Muscle of back (tissue), 11 donors: ENCODE results near the gene MLLT6. TPM values are rescaled to one million over a fixed set of nuclear protein-coding genes. Genes with fewer than 3 reads are reported as not detected.

Experiments
- DNase-seq, 3 donors: peaks; one replicate each; pipeline versions ENCODE4 v3.0.0 to v3.0.0-alpha.2; 2013
- polyA plus RNA-seq, 10 donors: library from polyadenylated mRNA; unstranded; fragments of 120-200 nt; gene quantifications; one replicate each; pipeline ENCODE4 v1.2.1, GENCODE V29; 2013; ENCODE audit not compliant: insufficient read length in 10 of 10

MLLT6 gene
- polyA plus RNA-seq, 10 donors = 48.5 to 86.8 (median 59.7) TPM

GRCh38 chr17:38674014-38674748 is 30.9 kb upstream of the MLLT6 start:
- DNase-seq = peak in 1 of 3 donors; percentile 52

GRCh38 chr17:38674749-38675615 is 30.1 kb upstream of the MLLT6 start, which contains the start of gene EPOP:
Gene EPOP, minus strand, starts transcription at chr17:38674957. Its CDS starts 462 bp downstream, at chr17:38674495.
- DNase-seq = peak; percentile 66 to 90 (median 81)

DNA sequence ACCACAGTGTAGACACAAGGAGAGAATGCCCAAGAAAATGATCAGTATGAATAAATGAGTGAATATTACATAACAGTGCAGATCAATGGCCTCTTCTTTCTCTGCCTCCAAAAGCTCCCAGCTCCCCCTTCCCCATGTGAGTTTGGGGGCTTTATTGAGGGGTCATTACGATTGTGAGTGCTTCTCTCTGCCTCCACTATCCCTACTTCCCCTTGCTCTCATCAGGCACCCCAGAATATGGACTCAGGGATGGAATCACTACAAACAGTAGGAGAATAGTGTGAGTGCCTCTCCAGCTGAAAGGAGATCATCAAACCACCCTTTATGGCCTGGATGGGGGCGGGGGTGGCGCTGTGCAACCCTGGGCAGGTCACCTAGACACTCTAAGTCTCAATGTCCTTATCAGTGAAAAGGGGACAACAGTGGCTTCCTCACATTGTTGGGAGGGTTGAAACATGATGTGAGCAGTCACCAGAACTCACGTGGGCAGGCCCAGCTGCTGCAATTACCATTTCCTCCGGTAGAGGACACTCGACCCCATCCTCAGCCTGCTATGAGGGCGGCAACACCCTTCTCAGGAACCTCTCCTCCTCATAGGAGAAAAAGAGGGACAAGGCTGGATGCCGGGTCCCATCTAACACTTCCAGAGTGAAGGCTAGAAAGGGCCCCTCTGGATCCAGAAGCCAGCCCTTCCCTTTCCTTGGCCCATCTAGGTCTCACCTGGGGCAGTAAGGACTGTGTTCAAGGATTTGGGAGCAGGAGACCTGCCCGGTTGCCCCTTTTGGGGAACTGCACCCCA is 28.2 kb upstream of the MLLT6 start:
- DNase-seq = peak; percentile 68 to 92 (median 89)

DNA sequence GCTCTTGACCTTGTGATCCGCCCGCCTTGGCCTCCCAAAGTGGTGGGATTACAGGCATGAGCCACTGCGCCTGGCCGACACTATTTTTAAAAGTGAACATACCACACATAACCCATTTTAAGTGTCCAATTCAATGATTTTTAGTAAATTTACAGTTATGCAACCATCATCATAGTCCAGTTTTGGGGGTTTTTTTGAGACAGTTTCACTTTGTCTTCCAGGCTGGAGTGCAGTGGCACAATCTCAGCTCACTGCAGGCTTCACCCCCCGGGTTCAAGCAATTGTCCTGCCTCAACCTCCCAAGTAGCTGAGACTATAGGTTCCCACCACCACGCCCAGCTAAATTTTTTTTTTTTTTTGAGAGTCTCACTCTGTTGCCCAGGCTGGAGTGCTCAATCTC is 27.3 kb upstream of the MLLT6 start:
- DNase-seq = no peak

DNA sequence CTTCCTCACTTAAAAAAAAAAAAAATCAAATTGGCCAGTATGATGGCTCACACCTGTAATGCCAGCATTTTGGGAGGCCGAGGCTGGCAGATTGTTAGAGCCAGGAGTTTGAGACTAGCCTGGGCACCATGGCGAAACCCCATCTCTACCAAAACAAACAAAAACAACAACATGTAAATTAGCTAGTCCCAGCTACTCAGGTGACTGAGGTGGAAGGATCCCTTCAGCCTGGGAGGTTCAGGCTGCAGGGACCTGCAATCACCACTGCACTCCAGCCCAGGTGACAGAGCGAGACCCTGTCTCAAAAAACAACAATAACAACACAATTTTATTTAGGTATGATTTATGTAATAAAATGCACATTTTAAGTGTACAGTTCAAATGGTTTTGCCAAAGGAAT is 24.0 kb upstream of the MLLT6 start:
- DNase-seq = no peak

GRCh38 chr17:38685491-38685890 is 19.6 kb upstream of the MLLT6 start:
- DNase-seq = peak in 1 of 3 donors; percentile 52

DNA sequence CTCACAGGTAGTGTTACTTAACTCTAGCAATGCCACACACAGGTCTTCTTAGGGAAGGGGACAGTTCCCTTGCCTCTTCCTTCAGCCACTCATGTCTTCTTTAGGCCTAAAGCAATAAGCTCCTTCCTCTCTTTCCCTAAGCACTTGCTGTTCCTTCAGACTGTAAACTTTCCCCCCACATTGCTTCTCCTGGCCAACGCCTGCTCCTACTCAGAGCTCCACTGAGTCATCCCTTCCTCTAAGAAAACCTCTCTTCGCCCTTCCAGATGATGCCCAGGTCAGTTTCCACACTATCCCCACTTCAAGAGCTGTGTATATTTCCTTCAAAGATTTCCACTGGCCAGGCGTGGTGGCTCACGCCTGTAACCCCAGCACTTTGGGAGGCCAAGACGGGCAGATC is 17.8 kb upstream of the MLLT6 start:
- DNase-seq = no peak

- no peak for DNase-seq
Measured at GRCh38 chr17:38690386-38690785, 14.7 kb upstream of the MLLT6 start.

GRCh38 chr17:38691154-38691553 is 13.9 kb upstream of the MLLT6 start:
- no peak for DNase-seq

DNA sequence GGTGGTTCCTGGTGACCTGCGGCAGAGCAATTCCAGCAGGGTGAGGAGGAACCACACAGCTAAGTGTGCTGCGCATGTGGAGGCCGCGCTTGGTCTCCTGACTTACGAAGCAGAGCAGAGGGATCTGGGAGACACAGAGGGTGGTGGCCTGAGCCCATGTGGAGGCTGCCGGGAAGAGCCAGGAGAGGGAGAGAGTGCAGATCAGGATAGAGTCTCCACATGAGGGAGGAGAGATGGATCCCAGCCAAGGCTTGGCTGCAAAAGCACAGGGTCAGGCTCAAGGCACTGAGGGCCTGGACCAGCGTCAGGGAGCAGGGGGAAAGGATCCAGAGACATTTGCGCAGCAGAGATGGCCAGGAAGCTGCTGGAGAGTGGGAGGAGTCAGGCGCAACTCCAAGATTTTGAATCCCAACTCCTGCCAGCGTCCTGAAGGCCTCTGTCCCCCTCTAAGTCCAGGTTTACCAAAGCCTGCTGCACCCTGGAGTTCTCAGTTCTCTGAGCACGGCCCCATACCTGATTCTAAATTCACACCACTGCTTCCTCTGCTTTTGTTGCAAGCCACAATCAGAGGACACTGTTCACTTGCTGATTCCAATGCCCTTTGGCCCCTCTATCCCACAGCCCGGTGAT is 11.3 kb upstream of the MLLT6 start:
- DNase-seq = peak; percentile 74 to 96 (median 94)

- DNase-seq = no peak
Measured at GRCh38 chr17:38697061-38697820, 7.8 kb upstream of the MLLT6 start.

DNA sequence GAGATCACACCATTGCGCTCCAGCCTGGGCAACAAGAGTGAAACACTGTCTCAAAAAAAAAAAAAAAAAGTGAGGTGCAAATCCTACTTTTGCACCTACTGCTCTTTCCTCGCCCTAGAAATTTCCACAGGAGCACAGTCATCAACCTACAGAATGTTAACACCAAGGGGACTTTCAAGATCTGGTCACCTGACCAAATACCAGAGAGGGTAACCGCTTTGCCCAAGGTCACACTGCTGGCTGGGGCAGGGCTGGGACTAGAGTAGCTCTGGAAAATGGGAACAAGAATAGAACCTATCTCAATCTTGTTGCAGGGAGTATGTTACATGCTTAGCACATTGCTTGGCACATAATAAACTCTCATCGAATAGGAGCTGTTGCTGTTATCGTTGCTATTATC is 6.3 kb upstream of the MLLT6 start:
- no peak for DNase-seq

GRCh38 chr17:38701504-38702165 is 3.4 kb upstream of the MLLT6 start:
- no peak for DNase-seq

DNA sequence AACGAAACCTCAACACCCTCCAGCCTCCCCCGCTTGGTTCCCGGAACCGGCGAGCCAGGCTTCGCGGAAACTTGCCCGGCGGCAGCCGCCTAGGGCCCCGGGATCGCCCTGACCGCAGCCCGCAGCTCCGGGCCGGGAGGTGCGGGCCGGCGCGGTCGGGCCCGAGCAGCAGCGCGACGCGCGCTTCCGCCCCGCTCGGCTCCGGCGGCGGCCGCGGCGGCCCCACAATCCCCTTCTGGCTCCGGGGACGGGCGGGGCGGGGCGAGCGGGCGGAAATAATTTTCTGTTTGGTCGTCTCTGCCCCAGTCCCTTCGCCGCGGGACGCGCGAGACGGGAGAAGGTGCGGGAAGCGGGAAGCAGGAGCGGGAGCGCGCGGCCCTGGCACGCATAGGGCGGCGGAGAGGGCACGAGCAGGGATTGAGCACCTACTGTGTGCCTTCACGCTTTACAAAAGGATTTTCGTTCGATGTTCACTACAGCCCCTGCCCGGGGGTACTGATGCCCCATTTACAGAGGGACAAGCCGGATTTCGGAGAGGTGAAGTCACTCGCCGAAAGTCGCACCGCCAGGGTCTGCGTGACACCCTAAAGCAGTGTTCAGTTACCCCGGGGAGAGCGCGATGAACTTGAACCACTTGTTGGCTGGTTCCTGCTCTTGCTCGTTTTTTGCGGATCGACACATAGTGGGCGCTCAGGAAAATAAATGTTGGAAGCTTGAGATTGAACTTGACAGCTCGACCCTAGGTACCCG is 2.7 kb upstream of the MLLT6 start:
- peak; percentile 89 to 96 (median 91) for DNase-seq

- DNase-seq = peak in 1 of 3 donors; percentile 41
Measured at GRCh38 chr17:38702916-38703741, 1.9 kb upstream of the MLLT6 start.

DNA sequence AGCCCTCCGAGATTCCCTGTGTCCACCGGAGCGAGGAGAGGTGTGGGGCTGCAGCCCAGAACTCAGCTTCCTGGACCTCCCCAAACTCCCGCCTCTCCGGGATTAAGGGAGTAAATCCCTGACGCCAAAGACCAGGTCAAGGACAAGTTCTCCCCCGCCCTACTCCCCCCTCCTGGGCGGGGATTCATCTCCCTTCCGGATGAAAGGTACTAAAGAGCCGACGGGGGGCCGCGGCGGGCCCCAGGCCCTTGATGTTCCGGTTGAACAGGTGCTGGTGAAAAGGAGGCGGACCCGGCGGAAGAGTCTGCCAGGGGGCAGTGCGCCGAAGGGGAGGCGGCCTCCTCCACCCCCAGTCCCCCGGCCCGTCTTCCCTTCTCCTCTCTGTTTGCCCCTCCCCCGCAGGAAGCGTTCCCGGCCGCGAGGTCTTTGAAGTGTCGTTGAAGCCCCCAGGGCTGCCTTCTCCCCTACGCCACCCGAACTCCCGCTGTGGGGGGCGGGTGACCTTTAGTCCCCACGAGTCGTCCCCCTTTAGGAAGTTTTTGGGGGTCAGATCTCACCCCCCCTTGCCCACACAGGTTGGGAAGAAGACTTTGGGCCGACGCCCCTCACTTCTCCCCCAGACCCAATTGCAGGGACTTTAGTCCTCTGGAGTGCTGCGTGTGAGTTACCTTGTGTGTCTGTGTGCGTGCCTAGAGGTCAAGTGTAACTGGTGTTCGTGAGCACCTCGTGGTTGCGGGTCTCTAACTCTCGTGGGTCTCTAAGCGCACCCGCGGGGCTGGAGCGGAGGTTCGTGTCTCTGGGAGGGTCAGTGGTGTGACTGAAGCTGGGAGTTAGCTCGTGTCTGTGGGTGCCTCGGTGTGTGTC is 1.1 kb upstream of the MLLT6 start:
- peak; percentile 52 to 76 (median 67) for DNase-seq

DNA sequence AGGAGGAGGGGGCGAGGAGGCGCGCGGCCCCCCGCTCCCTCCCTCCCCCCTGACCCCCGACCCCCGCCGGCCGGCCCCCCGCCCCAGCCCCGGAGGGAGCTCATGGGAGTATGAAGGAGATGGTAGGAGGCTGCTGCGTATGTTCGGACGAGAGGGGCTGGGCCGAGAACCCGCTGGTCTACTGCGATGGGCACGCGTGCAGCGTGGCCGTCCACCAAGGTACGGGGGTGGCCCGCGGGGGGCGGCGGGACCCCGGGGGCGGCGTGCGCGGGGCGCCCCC is 390 bp downstream of the MLLT6 start:
- DNase-seq = no peak
